PC-3 (cell line): Measurements from ENCODE around the gene CNTNAP5. TPM values are rescaled to one million over a fixed set of nuclear protein-coding genes. Genes with fewer than 3 reads are reported as not detected.

ENCODE experiments used
- ATAC-seq: fragments of 200-7000 bp; cut with Tn5 transposase; 2 replicates; pipeline ENCODE4 v1.9.1; 2020; ENCODE audit warnings: mild to moderate bottlenecking, moderate library complexity
- BruUV-seq: library from RNA; stranded (reverse); fragments of 400-500 nt; replicated peaks from 2 replicates; lab custom pipeline; 2021; lab: Mats Ljungman, UMichigan
- CTCF ChIA-PET: fragments of 300-600 bp; sonication (Branson Sonifier 250); formaldehyde crosslinking; loops from one replicate; lab custom pipeline; 2022; ENCODE audit warnings: antibody characterized with exemption; lab: Charles Lee
- POLR2A ChIA-PET: fragments of 300-600 bp; sonication (Branson Sonifier 250); formaldehyde crosslinking; loops from one replicate; lab custom pipeline; 2022; ENCODE audit warnings: antibody characterized with exemption; ENCODE audit not compliant: unreplicated experiment; lab: Charles Lee
- DNase-seq: peaks from one replicate; pipeline ENCODE4 v3.0.0-alpha.2; 2015
- H2AFZ ChIP-seq: fragments of 300-600 bp; sonication (generic); 2 replicates; pipeline ENCODE4 v1.6.0; 2016; ENCODE audit warnings: antibody characterized with exemption, low read length
- H3F3A ChIP-seq: fragments of 300-600 bp; sonication (generic); one replicate; pipeline ENCODE4 v1.6.0; 2017; ENCODE audit warnings: antibody characterized with exemption, low read length, control low read depth, mild to moderate bottlenecking; ENCODE audit not compliant: unreplicated experiment
- H3K27ac ChIP-seq: fragments of 300-600 bp; sonication (generic); 2 replicates; pipeline ENCODE4 v1.5.1; 2016; ENCODE audit warnings: mild to moderate bottlenecking, low read length
- H3K27me3 ChIP-seq: fragments of 300-600 bp; sonication (generic); 2 replicates; pipeline ENCODE4 v1.6.1; 2016; ENCODE audit warnings: low read length, mixed read lengths
- H3K36me3 ChIP-seq: fragments of 300-600 bp; sonication (generic); 2 replicates; pipeline ENCODE4 v1.6.1; 2016; ENCODE audit warnings: low read depth, mixed run types, low read length, mixed read lengths
- H3K4me1 ChIP-seq: fragments of 300-600 bp; sonication (generic); 2 replicates; pipeline ENCODE4 v1.5.1; 2016; ENCODE audit warnings: low read length; ENCODE audit not compliant: insufficient read depth
- H3K4me2 ChIP-seq: fragments of 300-600 bp; sonication (generic); 2 replicates; pipeline ENCODE4 v1.6.0; 2016; ENCODE audit warnings: low read length
- H3K4me3 ChIP-seq: fragments of 300-600 bp; sonication (generic); 2 replicates; pipeline ENCODE4 v1.5.1; 2016; ENCODE audit warnings: mild to moderate bottlenecking, low read length, mixed read lengths
- H3K79me2 ChIP-seq: fragments of 300-600 bp; sonication (generic); 2 replicates; pipeline ENCODE4 v1.6.1; 2017; ENCODE audit warnings: low read length, mixed read lengths
- H3K9ac ChIP-seq: fragments of 300-600 bp; sonication (generic); 2 replicates; pipeline ENCODE4 v1.6.0; 2016; ENCODE audit warnings: mild to moderate bottlenecking, low read length
- H3K9me2 ChIP-seq: fragments of 300-600 bp; sonication (generic); replicated peaks from 2 replicates; pipeline ENCODE4 v1.6.1; 2016; ENCODE audit warnings: mixed run types, low read length, mixed read lengths
- H3K9me3 ChIP-seq: fragments of 300-600 bp; sonication (generic); 2 replicates; pipeline ENCODE4 v1.6.1; 2016; ENCODE audit warnings: low read length, mixed read lengths
- H4K20me1 ChIP-seq: fragments of 300-600 bp; sonication (generic); 2 replicates; pipeline ENCODE4 v1.6.1; 2016; ENCODE audit warnings: low read length, mixed read lengths
- CTCF ChIP-seq: fragments of 300-600 bp; sonication (generic); conservative IDR thresholded peaks from 2 replicates; pipeline ENCODE4 v1.5.1; 2017; ENCODE audit warnings: antibody characterized with exemption, low read depth, mild to moderate bottlenecking, low read length
- EZH2 ChIP-seq: fragments of 300-600 bp; sonication (generic); IDR thresholded peaks from one replicate; pipeline ENCODE4 v1.6.1; 2017; ENCODE audit warnings: antibody characterized with exemption, mild to moderate bottlenecking, low read length; ENCODE audit not compliant: unreplicated experiment
- EZH2phosphoT487 ChIP-seq: fragments of 300-600 bp; sonication (generic); IDR thresholded peaks from 2 replicates; pipeline ENCODE4 v1.6.1; 2018; ENCODE audit warnings: mild to moderate bottlenecking, antibody characterized with exemption, low read length, borderline replicate concordance
- intact Hi-C: fragments of 100-400 bp; cut with micrococcal nuclease; formaldehyde crosslinking; loops from 2 replicates; pipeline ENCODE4 v1.9.0; 2023
- total RNA-seq: library from RNA; depleted of rRNA; stranded (reverse); fragments of >200 nt; gene quantifications from 2 replicates; pipeline ENCODE4 v1.2.3, GENCODE V29; 2014

CNTNAP5 gene
- total RNA-seq, 1 experiment from 2014 or later = not detected

- POLR2A ChIA-PET = no interaction called here
- Histone ChIP-seq H3K79me2 (no peaks in the 10 kb centered on the region), H3K9me3 (no peaks in the 10 kb centered on the region), H3K9ac (no peak overlapping the region), H3K27ac (no peak overlapping the region), H3F3A (no peaks in the 10 kb centered on the region), H3K27me3 (no peaks in the 10 kb centered on the region; the same call in 1 of the 2 replicates), H3K4me3 (no peak overlapping the region), H4K20me1 (no peaks in the 10 kb centered on the region), H3K4me1 (no peaks in the 10 kb centered on the region), H3K9me2 (no peaks in the 10 kb centered on the region), H3K36me3 (no peaks in the 10 kb centered on the region), H3K4me2 (no peak overlapping the region), H2AFZ (no peak overlapping the region)
- BruUV-seq = no TSS peak
- no peak for ATAC-seq
- CTCF ChIA-PET = no interaction called here
- DNase-seq = no peak
- TF ChIP-seq EZH2 = no peak
- TF ChIP-seq EZH2phosphoT487 = no peak
- no peak for TF ChIP-seq CTCF
- intact Hi-C loops = no loop called here
Measured at GRCh38 chr2:124145982-124146381, 120.9 kb downstream of the CNTNAP5 start.

- ATAC-seq = no peak
- POLR2A ChIA-PET = no interaction called here
- intact Hi-C loops = no loop called here
Measured at GRCh38 chr2:124147552-124147951, 122.5 kb downstream of the CNTNAP5 start.

More at GRCh38 chr2:124147552-124147951, 122.5 kb downstream of the CNTNAP5 start:
- no peak for DNase-seq
- Histone ChIP-seq H3K4me2 (no peak overlapping the region), H3K9me3 (no peaks in the 10 kb centered on the region), H3K4me3 (no peak overlapping the region), H3K79me2 (no peaks in the 10 kb centered on the region), H3F3A (no peaks in the 10 kb centered on the region), H3K9me2 (no peaks in the 10 kb centered on the region), H3K36me3 (no peaks in the 10 kb centered on the region), H3K9ac (no peak overlapping the region), H4K20me1 (no peaks in the 10 kb centered on the region), H3K27me3 (no peaks in the 10 kb centered on the region; the same call in 1 of the 2 replicates), H2AFZ (no peak overlapping the region), H3K27ac (no peak overlapping the region), H3K4me1 (no peaks in the 10 kb centered on the region)
- TF ChIP-seq CTCF (no peak), EZH2 (no peak), EZH2phosphoT487 (no peak)
- CTCF ChIA-PET = no interaction called here
- no TSS peak for BruUV-seq
